B cell (primary cell): ENCODE measurements around the gene EYS. TPM values are rescaled to one million over a fixed set of nuclear protein-coding genes. Genes with fewer than 3 reads are reported as not detected.

Experiments used
- ATAC-seq: fragments of 200-7000 bp; cut with Tn5 transposase; one replicate; pipeline ENCODE4 v1.10.0; 2021; ENCODE audit warnings: low read depth, mild to moderate bottlenecking, moderate number of reproducible peaks, moderate library complexity
- CTCF ChIA-PET: fragments of 350-600 bp; sonication (Branson Sonifier 250); formaldehyde crosslinking; loops from one replicate; lab custom pipeline; 2021; ENCODE audit warnings: antibody characterized with exemption, inconsistent platforms; lab: Charles Lee
- POLR2A ChIA-PET: fragments of 350-600 bp; sonication (Branson Sonifier 250); formaldehyde crosslinking; loops from one replicate; lab custom pipeline; 2021; ENCODE audit warnings: antibody characterized with exemption; lab: Charles Lee
- DNase-seq: peaks from one replicate; pipeline ENCODE4 v3.0.0; 2013
- H2AFZ ChIP-seq: 2 replicates; pipeline ENCODE4 v1.6.1; 2012; ENCODE audit warnings: mild to moderate bottlenecking, low read depth, low read length; ENCODE audit not compliant: insufficient read depth, poor library complexity, severe bottlenecking
- H3K27ac ChIP-seq, 2 donors: 1 replicate in 1 of 2; 2 replicates in 1 of 2; pipeline ENCODE4 v1.5.1; 2012 to 2013; ENCODE audit warnings: low read length in 2 of 2, mild to moderate bottlenecking in 2 of 2, moderate library complexity in 1 of 2
- H3K27me3 ChIP-seq, 4 experiments: fragments of 200-600 bp in 1 of 4; sonication (generic) in 1 of 4; replicated peaks in 1 of 4; 1 replicate in 2 of 4; 2 replicates in 2 of 4; pipeline versions ENCODE4 v1.6.1 to v1.7.0; 2013 to 2016; ENCODE audit warnings: low read length in 3 of 4, mild to moderate bottlenecking in 2 of 4, mixed read lengths in 1 of 4, moderate library complexity in 1 of 4; ENCODE audit not compliant: insufficient read depth in 4 of 4, control insufficient read depth in 3 of 4; ENCODE audit errors: control extremely low read depth in 1 of 4
- H3K36me3 ChIP-seq, 2 experiments: replicated peaks in 1 of 2; 1 replicate in 1 of 2; 2 replicates in 1 of 2; pipeline versions ENCODE4 v1.6.1 to v1.7.1; 2013; ENCODE audit warnings: low read length in 1 of 2; ENCODE audit not compliant: insufficient read depth in 2 of 2, control insufficient read depth in 1 of 2; ENCODE audit errors: control extremely low read depth in 1 of 2, extremely low read depth in 1 of 2
- H3K4me1 ChIP-seq, 2 donors: fragments of 200-600 bp in 1 of 2; sonication (generic) in 1 of 2; 1 replicate in 1 of 2; 2 replicates in 1 of 2; pipeline versions ENCODE4 v1.5.1 to v1.6.1; 2013 to 2017; ENCODE audit warnings: low read length in 2 of 2; ENCODE audit not compliant: control insufficient read depth in 2 of 2, insufficient read depth in 2 of 2
- H3K4me2 ChIP-seq: replicated peaks from 2 replicates; pipeline ENCODE3; 2012; ENCODE audit warnings: mild to moderate bottlenecking, low read depth, low read length; ENCODE audit not compliant: poor library complexity, severe bottlenecking
- H3K4me3 ChIP-seq, 5 experiments: fragments of 200-600 bp in 1 of 5; sonication (generic) in 1 of 5; 1 replicate in 3 of 5; 2 replicates in 2 of 5; pipeline versions ENCODE4 v1.5.1 to v1.7.0; 2011 to 2016; ENCODE audit warnings: low read length in 4 of 5, mild to moderate bottlenecking in 4 of 5, low read depth in 2 of 5, control low read depth in 1 of 5, moderate library complexity in 1 of 5; ENCODE audit not compliant: insufficient read depth in 1 of 5; ENCODE audit errors: control extremely low read depth in 1 of 5, extremely low read depth in 1 of 5
- H3K79me2 ChIP-seq: fragments of 200-600 bp; sonication (generic); one replicate; pipeline ENCODE4 v1.6.0; 2016; ENCODE audit warnings: low read length; ENCODE audit not compliant: control insufficient read depth, insufficient read depth
- H3K9ac ChIP-seq: fragments of 200-600 bp; sonication (generic); 2 replicates; pipeline ENCODE4 v1.6.1; 2017; ENCODE audit warnings: mild to moderate bottlenecking, low read length, moderate library complexity
- H3K9me3 ChIP-seq, 3 donors: one replicate each; pipeline versions ENCODE4 v1.6.1 to v1.7.1; 2013; ENCODE audit warnings: low read length in 2 of 3; ENCODE audit not compliant: control insufficient read depth in 2 of 3, insufficient read depth in 1 of 3; ENCODE audit errors: control extremely low read depth in 1 of 3
- H4K20me1 ChIP-seq: 2 replicates; pipeline ENCODE4 v1.6.0; 2012; ENCODE audit warnings: mild to moderate bottlenecking, low read length; ENCODE audit not compliant: insufficient read depth, control insufficient read depth, poor library complexity, severe bottlenecking
- H3K27ac Mint-ChIP-seq: one replicate; pipeline ENCODE4 v1.8.0; 2021; ENCODE audit warnings: mixed read lengths
- H3K27me3 Mint-ChIP-seq: one replicate; pipeline ENCODE4 v1.8.0; 2021; ENCODE audit warnings: mixed read lengths
- H3K4me1 Mint-ChIP-seq: one replicate; pipeline ENCODE4 v1.8.0; 2021; ENCODE audit warnings: mixed read lengths
- H3K4me3 Mint-ChIP-seq: one replicate; pipeline ENCODE4 v1.8.0; 2021; ENCODE audit warnings: mixed read lengths
- H3K9me3 Mint-ChIP-seq: one replicate; pipeline ENCODE4 v1.8.0; 2022; ENCODE audit warnings: mixed read lengths; ENCODE audit not compliant: insufficient read depth
- CTCF ChIP-seq: fragments of 200-600 bp; IDR thresholded peaks from one replicate; pipeline ENCODE4 v1.8.0; 2022; ENCODE audit warnings: antibody characterized with exemption, mild to moderate bottlenecking
- EZH2 ChIP-seq: IDR thresholded peaks from 2 replicates; pipeline ENCODE4 v1.6.1; 2012; ENCODE audit warnings: borderline replicate concordance, low read depth, mild to moderate bottlenecking, moderate library complexity, low read length; ENCODE audit not compliant: insufficient read depth, poor library complexity, severe bottlenecking
- WGBS: methylation state at CpG from one replicate; pipeline ENCODE4 v1.1.5; 2013; ENCODE audit warnings: missing lambda C conversion rate; ENCODE audit not compliant: insufficient coverage; 5-methylcytosine and 5-hydroxymethylcytosine counted together
- intact Hi-C: fragments of 100-400 bp; cut with micrococcal nuclease; formaldehyde crosslinking; loops from one replicate; pipeline ENCODE4 v1.10.0; 2022
- polyA plus RNA-seq: library from polyadenylated mRNA; depleted of rRNA; stranded (reverse); fragments of >200 nt; gene quantifications from 2 replicates; pipeline ENCODE4 v1.2.3, GENCODE V29; 2012
- total RNA-seq, 2 donors: library from RNA; stranded (reverse); fragments of 120-200 nt in 1 of 2; gene quantifications; 1 replicate in 1 of 2; 2 replicates in 1 of 2; pipeline versions ENCODE4 v1.2.3 to v1.2.4, GENCODE V29; 2013 to 2022

EYS gene
- total and polyA plus RNA-seq, 2 donors (not counting 1 experiment from before 2014, with no cell fraction given): not detected

- Histone ChIP-seq H3K4me3 (no peak overlapping the region), H3K4me1 (no peaks in the 10 kb centered on the region), H3K9me3 (no peaks in the 10 kb centered on the region), H3K36me3 (no peaks in the 10 kb centered on the region), H3K79me2 (no peaks in the 10 kb centered on the region), H3K27me3 (no peaks in the 10 kb centered on the region), H3K4me2 (no peak overlapping the region), H4K20me1 (no peaks in the 10 kb centered on the region), H2AFZ (no peak overlapping the region), H3K9ac (no peak overlapping the region), H3K27ac (no peak overlapping the region)
- CTCF ChIA-PET: no interaction called here
- no peak overlapping the region for H3K4me3 Mint-ChIP-seq
- no peak for TF ChIP-seq CTCF
- POLR2A ChIA-PET: no interaction called here
- H3K27ac Mint-ChIP-seq: no peak overlapping the region
- ATAC-seq: no peak
- intact Hi-C loops: no loop called here
- H3K27me3 Mint-ChIP-seq: no peaks in the 10 kb centered on the region
- peaks cover 2% of the 10 kb centered on the region for H3K9me3 Mint-ChIP-seq
- WGBS: no CpG with 5 or more reads among the region's 2 CpGs
- DNase-seq: no peak
- no peaks in the 10 kb centered on the region for H3K4me1 Mint-ChIP-seq
Measured at GRCh38 chr6:65170273-65170672, 536.8 kb downstream of the EYS start.

- WGBS: no CpG with 5 or more reads among the region's 1 CpG
Measured at GRCh38 chr6:65161661-65162060, 545.4 kb downstream of the EYS start.

More at GRCh38 chr6:65161661-65162060, 545.4 kb downstream of the EYS start:
- no peak overlapping the region for H2AFZ ChIP-seq
- Mint-ChIP-seq H3K27me3 (no peaks in the 10 kb centered on the region), H3K4me1 (no peaks in the 10 kb centered on the region), H3K9me3 (no peaks in the 10 kb centered on the region), H3K27ac (no peak overlapping the region), H3K4me3 (no peak overlapping the region)
- ChIA-PET CTCF (no interaction called here), POLR2A (no interaction called here)
- H4K20me1 ChIP-seq: no peaks in the 10 kb centered on the region
- DNase-seq (no peak), ATAC-seq (no peak)
- H3K4me2 ChIP-seq: no peak overlapping the region
- H3K4me3 ChIP-seq: no peak overlapping the region
- H3K36me3 ChIP-seq: no peaks in the 10 kb centered on the region
- TF ChIP-seq CTCF (no peak), EZH2 (no peak)
- H3K27ac ChIP-seq: no peak overlapping the region
- H3K9ac ChIP-seq: no peak overlapping the region
- no peaks in the 10 kb centered on the region for H3K4me1 ChIP-seq
- no peaks in the 10 kb centered on the region for H3K27me3 ChIP-seq
- no peaks in the 10 kb centered on the region for H3K9me3 ChIP-seq
- no peaks in the 10 kb centered on the region for H3K79me2 ChIP-seq
- intact Hi-C loops: no loop called here
